Effector CD8-positive, alpha-beta T cell (primary cell): Measurements from ENCODE around the gene EPHX1.

ENCODE experiments used
- DNase-seq: peaks from one replicate; lab custom pipeline; 2025; lab: John Stamatoyannopoulos, UW

The EPHX1 gene

DNA sequence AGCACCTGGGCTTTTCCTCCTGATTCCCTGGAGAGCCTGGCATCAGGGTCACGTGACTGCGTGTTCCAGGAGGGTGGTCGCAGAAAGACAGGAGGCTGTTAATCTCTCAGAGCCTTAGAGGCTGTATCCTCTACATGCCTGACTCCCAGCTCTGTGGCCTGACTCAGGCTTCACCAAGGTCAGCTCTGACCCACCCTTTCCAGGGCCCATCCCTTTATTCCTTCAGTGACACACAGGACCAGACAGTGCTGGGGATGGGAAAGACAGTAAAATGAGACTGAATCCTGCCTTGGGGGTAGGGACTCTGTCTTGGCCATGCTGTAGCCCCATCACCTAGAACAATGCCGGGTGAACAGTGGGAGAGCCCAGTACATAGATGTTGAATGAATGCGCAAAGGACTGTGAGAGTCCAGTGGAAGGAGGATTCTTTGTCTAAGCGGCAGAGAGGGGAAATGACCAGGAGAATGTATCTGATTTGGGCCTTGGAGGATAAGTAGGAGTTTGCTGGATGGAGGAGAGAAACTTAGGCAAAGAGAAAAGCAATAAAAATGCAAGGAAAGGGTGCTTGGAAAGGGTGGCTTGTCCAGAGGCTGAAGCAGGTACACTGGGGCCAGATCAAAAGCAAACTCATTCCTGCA lies 33.0 kb downstream of the EPHX1 start:
- no peak for DNase-seq

DNA sequence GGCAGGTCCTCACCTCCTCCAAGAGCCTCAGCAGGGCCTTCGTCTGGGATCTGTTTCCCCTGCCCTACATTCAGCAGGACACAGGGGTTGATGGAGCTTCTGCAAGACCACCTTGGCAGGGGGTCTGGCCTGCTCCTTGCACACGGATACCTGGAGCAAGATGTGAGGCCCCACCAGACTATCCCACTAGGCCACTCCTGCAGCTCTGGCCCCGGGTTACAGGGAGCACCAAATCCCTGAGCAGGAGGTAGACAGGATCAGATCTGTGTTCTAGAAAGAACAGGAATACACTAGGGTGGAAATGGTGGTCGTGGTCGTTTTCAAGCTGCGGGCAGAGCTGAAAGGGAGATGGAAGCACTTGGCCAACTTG lies 33.5 kb downstream of the EPHX1 start:
- no peak for DNase-seq

DNA sequence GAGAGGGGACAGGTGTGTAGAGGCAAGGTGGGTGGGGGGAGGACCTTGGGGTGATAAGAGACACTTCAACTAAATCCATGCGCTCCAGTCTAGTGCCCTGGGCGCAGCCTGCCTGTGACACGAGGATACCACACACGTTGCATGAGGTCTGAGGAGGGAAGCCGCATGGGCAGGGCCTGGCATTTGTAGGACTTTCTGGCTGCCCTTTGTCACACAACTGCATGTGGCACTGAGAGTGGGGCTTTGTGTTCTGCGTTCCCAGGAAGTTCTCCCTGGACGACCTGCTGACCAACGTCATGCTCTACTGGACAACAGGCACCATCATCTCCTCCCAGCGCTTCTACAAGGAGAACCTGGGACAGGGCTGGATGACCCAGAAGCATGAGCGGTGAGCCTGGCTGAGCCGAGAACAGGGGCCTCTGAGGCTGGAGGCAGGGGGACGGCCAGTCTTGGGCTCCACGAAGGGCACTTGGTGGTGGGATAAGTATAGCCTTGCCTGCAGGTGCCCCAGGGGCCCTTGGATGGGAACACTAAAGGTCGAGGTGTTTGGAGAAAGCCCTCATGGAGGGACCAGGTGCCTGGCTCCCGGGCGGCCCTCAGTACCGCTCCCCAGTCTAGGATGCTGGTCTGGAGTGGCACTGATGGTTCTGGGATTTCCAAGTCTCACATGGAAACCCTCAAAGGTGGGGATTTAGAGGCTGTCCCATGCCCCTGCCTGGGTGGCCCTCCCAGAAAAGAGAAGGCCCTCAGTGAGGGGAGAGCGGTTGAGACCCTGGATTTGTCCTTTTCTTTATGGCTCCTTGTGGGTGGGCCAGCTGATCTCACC lies 34.5 kb downstream of the EPHX1 start:
- no peak for DNase-seq

DNA sequence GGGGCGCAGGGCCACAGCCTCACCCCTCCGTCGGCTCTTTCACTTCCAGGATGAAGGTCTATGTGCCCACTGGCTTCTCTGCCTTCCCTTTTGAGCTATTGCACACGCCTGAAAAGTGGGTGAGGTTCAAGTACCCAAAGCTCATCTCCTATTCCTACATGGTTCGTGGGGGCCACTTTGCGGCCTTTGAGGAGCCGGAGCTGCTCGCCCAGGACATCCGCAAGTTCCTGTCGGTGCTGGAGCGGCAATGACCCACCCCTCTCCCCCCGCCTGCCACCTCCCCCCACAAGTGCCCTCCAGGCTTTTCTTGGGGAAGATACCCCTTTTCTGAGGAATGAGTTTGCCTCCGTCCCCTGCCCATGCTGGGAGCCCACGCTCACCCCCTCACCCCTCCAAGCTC lies 35.2 kb downstream of the EPHX1 start:
- DNase-seq = no peak

- no peak for DNase-seq
Observed at GRCh38 chr1:225845571-225846259, 35.8 kb downstream of the EPHX1 start.

GRCh38 chr1:225846331-225847310 lies 36.7 kb downstream of the EPHX1 start:
- DNase-seq = no peak

- DNase-seq = no peak
Observed at GRCh38 chr1:225847610-225848009, 37.7 kb downstream of the EPHX1 start.

DNA sequence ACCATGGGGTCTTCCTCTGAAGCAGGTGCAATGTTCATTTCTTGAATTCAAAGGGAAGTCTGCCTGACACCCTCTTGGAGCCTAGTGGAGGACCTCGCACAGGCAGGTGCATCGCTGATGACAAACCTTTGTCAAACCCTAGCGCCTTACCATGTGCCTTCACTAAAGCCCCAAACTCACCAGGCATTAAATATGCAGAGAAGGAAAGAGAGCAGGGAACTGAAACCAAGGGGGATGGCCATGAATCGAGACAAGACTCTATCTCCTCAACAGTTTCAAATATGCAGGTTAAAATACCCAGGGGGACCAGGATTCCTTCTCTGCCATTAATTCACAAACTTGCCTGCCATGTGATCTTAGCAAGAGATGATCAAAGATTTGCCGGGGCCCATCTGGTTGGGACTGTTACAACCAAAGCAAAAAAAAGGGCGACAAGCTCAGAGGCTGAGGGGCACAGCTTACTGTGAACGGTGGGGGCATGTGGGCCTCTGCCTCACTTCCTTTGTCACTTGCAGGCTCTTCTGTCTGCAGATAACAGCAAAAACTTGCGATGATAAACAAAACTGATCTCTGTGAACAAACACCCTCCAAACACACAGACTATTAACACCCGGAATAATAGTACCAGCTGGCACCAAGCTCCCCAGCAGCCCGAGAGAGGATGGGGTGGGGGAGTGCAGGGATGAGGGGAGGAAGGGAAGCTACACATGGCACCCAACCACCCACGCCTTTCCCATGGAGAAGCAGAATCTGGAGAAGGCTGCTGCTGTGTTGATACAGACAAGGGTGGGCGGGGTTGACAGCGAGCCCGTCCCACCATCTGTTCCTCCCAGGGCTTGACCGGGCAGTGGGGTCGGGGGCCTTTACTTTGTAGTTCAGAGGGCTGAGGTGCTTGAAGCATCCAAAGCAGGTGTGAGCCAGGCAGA lies 38.4 kb downstream of the EPHX1 start:
- peak; percentile 9 for DNase-seq

GRCh38 chr1:225849925-225850324 lies 40.0 kb downstream of the EPHX1 start:
- DNase-seq = peak; percentile 37

DNA sequence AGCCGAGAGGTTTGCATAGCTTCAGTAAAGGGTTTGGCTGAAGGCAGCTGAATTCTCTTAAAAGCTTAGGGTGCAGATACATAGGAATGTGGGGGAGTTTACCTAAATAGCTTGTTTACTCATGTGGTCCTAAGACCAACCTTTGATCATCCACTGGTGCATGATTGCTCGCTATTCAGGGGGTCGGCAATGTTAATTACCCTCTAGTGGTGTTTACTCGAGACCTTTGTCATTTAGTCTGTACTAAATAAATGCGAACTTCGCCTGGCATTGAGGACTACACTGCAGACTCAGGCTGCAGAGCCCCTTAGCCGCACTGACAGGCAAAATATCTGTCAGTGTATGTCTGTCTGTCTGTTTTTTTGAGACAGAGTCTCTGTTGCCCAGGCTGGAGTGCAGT lies 40.4 kb downstream of the EPHX1 start:
- no peak for DNase-seq

DNA sequence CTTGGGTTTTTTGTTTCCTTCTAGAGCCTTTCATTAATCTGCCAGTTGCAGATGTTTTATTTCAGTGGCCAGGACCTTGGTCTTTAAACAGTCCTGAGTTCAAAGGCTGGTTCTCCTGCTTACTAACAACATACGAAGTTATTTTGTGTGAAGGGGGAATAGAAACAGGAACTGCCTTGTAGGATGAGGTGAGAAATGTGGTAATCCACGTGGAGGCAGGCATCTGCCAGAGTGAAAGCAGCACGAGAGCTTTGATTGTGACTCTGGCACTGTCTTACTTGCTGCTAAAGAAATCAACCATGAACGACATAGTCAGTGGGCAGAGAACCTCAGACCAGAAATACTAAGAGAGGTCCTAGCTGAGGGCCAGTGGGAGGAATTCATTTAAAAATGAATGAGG lies 41.9 kb downstream of the EPHX1 start:
- no peak for DNase-seq

GRCh38 chr1:225852413-225853124 lies 42.6 kb downstream of the EPHX1 start:
- no peak for DNase-seq

GRCh38 chr1:225853441-225853840 lies 43.5 kb downstream of the EPHX1 start:
- DNase-seq = no peak

DNA sequence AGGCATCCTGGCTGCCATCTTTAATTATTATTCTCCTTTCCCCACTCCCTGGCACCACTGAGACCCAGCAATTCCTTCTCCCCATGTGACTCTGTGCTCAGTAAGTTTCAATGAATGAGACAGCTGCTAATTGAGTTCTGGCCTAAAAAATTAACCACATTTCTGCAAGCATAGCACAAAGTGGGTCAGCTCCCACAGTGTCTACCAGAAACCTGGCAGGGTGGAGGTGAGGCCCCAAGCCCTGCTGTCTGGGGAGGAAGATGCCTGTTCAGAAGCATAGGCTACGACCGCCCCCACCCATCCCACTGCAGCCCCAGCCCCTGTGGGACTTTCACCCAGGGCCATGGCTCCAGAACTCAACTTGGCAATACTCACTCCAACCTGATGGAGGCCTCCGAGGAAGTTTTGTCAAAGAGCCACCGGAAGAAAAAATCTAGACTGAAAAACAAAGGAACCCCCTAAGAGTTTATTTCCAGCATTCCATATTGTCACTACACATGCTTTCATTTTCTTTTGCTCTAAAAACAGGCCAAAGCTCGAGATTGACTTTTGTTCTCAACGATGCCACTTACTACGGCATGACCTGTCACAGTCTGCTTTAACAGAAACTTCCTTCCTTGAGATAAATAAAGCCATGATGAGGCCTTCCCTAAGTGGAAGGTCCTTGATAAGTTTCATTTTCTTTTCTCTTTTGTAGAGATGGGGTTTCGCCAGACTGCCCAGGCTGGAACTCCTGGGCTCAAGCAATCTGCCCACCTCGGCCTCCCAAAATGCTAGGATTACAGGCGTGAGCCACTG lies 45.8 kb downstream of the EPHX1 start:
- no peak for DNase-seq

GRCh38 chr1:225857256-225857655 lies 47.3 kb downstream of the EPHX1 start:
- DNase-seq = no peak

GRCh38 chr1:225859151-225859550 lies 49.2 kb downstream of the EPHX1 start:
- DNase-seq = no peak

GRCh38 chr1:225860107-225860506 lies 50.2 kb downstream of the EPHX1 start:
- DNase-seq = no peak

GRCh38 chr1:225860876-225861441 lies 51.0 kb downstream of the EPHX1 start:
- DNase-seq = no peak
